HL-60 (cell line): ENCODE results near the gene SEC14L1.
"Not testable (repeated sequence)": the region's sequence is repeated elsewhere in the genome, so short reads cannot be mapped to it uniquely, and the experiment has no call there.

ENCODE experiments used
- CTCF ChIP-seq: IDR thresholded peaks from one replicate; pipeline ENCODE4 v1.5.1; 2011; ENCODE audit warnings: low read length, control low read depth, inconsistent platforms; ENCODE audit not compliant: insufficient read depth
- GABPA ChIP-seq: IDR thresholded peaks from 2 replicates; pipeline ENCODE4 v1.6.1; 2012; ENCODE audit warnings: low read depth
- POLR2AphosphoS5 ChIP-seq: IDR thresholded peaks from 2 replicates; pipeline ENCODE4 v1.6.1; 2012; ENCODE audit warnings: low read depth
- REST ChIP-seq: IDR thresholded peaks from 2 replicates; pipeline ENCODE4 v1.6.1; 2012; ENCODE audit warnings: low read depth; ENCODE audit not compliant: insufficient replicate concordance
- SPI1 ChIP-seq: IDR thresholded peaks from 2 replicates; pipeline ENCODE4 v1.6.1; 2012; ENCODE audit warnings: low read depth, mild to moderate bottlenecking, borderline replicate concordance

- TF ChIP-seq POLR2AphosphoS5, CTCF, GABPA, REST, SPI1: not testable (repeated sequence)
Measured at GRCh38 chr17:77152056-77152455, 11.3 kb downstream of the SEC14L1 start.
